Transverse colon (tissue), 4 donors: ENCODE data around the gene PDZRN3.

ENCODE experiments used
- EP300 ChIP-seq: sonication (generic); formaldehyde crosslinking; IDR thresholded peaks from one replicate; pipeline ENCODE4 v1.6.1; 2017; ENCODE audit warnings: antibody characterized with exemption, low read depth
- POLR2A ChIP-seq: fragments of 450-650 bp; IDR thresholded peaks from one replicate; pipeline ENCODE4 v1.6.1; 2016; ENCODE audit warnings: antibody characterized with exemption, mild to moderate bottlenecking, moderate library complexity
- POLR2AphosphoS5 ChIP-seq, 3 donors: sonication (generic); formaldehyde crosslinking; IDR thresholded peaks; one replicate each; pipeline ENCODE4 v1.6.1; 2016; ENCODE audit warnings: antibody characterized with exemption in 3 of 3
- TF ChIP-seq, protein P1 (sequence below), 5 experiments: fragments of 200-600 bp in 3 of 5; fragments of 450-650 bp in 2 of 5; sonication (generic) in 3 of 5; IDR thresholded peaks; 1 replicate in 2 of 5; 2 replicates in 3 of 5; pipeline ENCODE4 v1.5.1; 2016 to 2017; ENCODE audit warnings: antibody characterized with exemption in 5 of 5, inconsistent platforms in 3 of 5, mild to moderate bottlenecking in 2 of 5, moderate library complexity in 1 of 5

DNA sequence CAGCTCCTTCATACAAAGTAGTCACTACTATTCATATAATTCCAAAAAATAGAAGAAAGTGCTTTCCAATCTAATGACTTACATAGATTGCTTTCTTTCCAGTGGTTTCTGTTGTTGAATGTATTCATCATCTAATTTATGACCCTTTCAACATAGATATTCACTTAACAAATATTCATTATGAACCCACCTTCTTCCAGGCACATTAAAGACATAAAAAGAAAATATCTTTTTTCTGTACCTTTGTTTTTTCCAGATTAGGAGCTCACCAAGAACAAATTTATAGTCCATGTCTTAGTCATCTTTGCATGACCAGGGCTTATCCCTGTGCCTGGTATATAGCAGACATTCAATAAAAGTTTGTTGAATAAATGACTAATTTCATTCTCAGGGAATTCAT lies 32.4 kb upstream of the PDZRN3 start:
- TF ChIP-seq, protein P1, sequence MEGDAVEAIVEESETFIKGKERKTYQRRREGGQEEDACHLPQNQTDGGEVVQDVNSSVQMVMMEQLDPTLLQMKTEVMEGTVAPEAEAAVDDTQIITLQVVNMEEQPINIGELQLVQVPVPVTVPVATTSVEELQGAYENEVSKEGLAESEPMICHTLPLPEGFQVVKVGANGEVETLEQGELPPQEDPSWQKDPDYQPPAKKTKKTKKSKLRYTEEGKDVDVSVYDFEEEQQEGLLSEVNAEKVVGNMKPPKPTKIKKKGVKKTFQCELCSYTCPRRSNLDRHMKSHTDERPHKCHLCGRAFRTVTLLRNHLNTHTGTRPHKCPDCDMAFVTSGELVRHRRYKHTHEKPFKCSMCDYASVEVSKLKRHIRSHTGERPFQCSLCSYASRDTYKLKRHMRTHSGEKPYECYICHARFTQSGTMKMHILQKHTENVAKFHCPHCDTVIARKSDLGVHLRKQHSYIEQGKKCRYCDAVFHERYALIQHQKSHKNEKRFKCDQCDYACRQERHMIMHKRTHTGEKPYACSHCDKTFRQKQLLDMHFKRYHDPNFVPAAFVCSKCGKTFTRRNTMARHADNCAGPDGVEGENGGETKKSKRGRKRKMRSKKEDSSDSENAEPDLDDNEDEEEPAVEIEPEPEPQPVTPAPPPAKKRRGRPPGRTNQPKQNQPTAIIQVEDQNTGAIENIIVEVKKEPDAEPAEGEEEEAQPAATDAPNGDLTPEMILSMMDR (IDR thresholded peaks at IDR 0.05), result no peak
- no peak for TF ChIP-seq POLR2A
- TF ChIP-seq EP300, result no peak
- TF ChIP-seq POLR2AphosphoS5 (IDR thresholded peaks at IDR 0.05), result no peak
